Measurements from ENCODE around the gene SLC22A13.

Gene SLC22A13

DNA sequence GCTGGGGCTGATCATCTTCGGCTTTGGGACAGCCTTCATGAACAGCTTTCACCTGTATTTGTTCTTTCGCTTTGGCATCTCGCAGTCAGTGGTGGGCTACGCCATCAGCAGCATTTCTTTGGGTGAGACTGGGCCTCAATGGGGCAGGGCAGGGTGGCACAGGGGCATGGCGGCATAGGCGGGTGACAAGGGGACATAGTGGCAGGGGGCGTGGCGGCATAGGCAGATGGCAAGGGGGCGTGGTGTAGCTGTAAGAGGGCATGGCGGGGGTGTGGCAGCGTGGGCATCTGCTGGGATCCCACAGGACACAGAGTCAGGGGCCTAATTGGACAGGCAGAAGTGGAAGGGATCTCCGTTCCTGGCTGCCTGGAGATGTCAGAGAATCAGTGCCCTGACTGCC, 42.0 kb downstream of the SLC22A13 start:
- Mint-ChIP-seq H3K27ac (no peak overlapping the region), H3K36me3 (ENCODE audit: low read depth) (no peaks in the 10 kb centered on the region), H3K4me3 (no peak overlapping the region), H3K4me1 (no peaks in the 10 kb centered on the region), H3K27me3 (peaks cover 4% of the 10 kb centered on the region), H3K9me3 (no peaks in the 10 kb centered on the region)
- no peak for DNase-seq
- ATAC-seq: no peak

GRCh38 chr3:38308456-38308855, 42.8 kb downstream of the SLC22A13 start:
- H3K27ac Mint-ChIP-seq: no peak overlapping the region
- H3K9me3 Mint-ChIP-seq: no peaks in the 10 kb centered on the region
- H3K36me3 Mint-ChIP-seq (ENCODE audit: low read depth): no peaks in the 10 kb centered on the region
- H3K4me3 Mint-ChIP-seq: no peak overlapping the region
- no peak for DNase-seq
- H3K4me1 Mint-ChIP-seq: no peaks in the 10 kb centered on the region
- ATAC-seq: no peak
- peaks cover 4% of the 10 kb centered on the region for H3K27me3 Mint-ChIP-seq

DNA sequence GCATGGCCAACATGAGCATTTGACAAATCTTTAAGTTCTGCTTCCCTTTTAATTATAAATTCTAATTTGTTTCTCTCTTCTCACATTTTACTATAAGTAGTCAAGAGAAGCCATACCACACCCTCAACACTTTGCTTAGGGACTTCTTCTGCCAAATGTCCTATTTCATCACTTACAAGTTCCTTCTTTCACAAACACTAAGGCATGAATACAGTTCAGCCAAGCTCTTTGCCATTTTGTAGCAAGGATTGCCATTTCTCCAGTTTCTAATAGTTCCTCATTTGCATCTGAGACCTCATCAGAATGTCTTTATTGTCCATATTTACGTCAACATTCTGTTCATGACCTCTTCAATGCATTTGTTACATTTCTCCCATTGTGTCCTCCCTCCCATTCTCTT, 45.9 kb downstream of the SLC22A13 start:
- no peak for ATAC-seq

DNA sequence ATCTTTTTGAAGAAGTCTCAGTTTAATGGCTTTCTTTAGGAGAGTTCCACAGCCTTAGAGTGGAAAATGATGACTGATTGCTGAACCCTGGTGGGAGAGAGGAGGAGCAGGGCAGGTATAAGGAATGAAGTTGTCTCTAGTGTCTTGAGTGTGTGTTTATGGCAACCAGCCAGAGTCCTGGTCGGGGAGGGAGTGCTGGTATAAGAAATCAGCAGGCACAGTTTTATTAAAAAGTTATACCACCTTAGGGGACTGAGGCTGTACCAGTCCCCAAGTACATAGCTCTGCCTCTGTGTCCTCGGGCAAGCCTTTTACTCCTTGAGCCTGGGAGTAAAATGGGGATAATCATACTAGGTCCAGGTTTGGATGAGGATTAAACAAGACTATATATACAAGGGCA, 46.3 kb downstream of the SLC22A13 start:
- Mint-ChIP-seq H3K36me3 (ENCODE audit: low read depth) (no peaks in the 10 kb centered on the region), H3K4me1 (no peaks in the 10 kb centered on the region), H3K27me3 (peaks cover 2% of the 10 kb centered on the region), H3K4me3 (no peak overlapping the region), H3K27ac (no peak overlapping the region), H3K9me3 (no peaks in the 10 kb centered on the region)
- ATAC-seq: no peak
- DNase-seq: no peak

More for the DNA sequence above, 45.9 kb downstream of the SLC22A13 start:
- Mint-ChIP-seq H3K9me3 (no peaks in the 10 kb centered on the region), H3K4me1 (no peaks in the 10 kb centered on the region), H3K4me3 (no peak overlapping the region), H3K27me3 (peaks cover 2% of the 10 kb centered on the region), H3K27ac (no peak overlapping the region), H3K36me3 (ENCODE audit: low read depth) (no peaks in the 10 kb centered on the region)
- DNase-seq: no peak

DNA sequence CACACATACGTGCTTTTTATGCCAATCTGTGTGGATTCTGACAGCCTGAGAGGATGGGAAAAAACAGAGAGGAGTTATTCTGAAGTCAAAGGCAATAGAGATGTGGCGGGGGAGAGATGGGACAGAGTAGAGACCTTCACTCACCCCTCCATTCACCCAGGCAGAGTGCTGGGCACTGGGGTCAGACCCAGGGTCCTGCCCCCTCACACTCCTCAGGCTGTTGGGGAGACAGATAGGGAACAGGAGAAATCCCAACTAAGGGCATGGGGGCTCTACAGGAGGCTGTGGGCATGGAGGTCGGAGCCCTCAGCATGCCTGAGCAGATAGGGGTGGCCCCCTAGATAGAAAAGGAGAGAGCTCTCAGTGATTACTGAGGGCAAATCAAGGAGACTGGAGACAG, 46.7 kb downstream of the SLC22A13 start:
- no peak for DNase-seq
- no peak for ATAC-seq
- Mint-ChIP-seq H3K36me3 (ENCODE audit: low read depth) (no peaks in the 10 kb centered on the region), H3K27me3 (peaks cover 2% of the 10 kb centered on the region), H3K4me1 (no peaks in the 10 kb centered on the region), H3K9me3 (no peaks in the 10 kb centered on the region), H3K4me3 (no peak overlapping the region), H3K27ac (no peak overlapping the region)

DNA sequence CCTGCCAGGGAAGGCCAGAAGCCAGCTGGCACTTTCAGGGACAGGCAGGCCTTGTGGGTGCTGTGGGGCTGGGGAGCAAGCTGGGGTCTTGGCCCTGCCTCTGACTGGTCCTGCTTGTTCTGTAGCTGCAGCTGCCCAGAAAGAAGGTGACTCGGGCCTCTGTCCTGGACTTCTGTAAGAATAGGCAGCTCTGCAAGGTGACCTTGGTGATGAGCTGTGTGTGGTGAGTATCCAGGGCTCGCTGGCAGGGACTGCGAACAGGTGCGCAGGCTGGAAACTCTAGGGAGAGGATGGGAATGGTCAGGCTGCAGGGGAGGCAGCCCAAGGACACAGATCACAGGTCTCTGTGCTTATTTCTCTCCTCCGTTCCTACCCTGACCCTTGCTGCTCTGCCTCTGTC, 47.7 kb downstream of the SLC22A13 start:
- Mint-ChIP-seq H3K36me3 (ENCODE audit: low read depth) (no peaks in the 10 kb centered on the region), H3K4me3 (no peak overlapping the region), H3K27me3 (peaks cover 2% of the 10 kb centered on the region), H3K4me1 (no peaks in the 10 kb centered on the region), H3K27ac (no peak overlapping the region), H3K9me3 (no peaks in the 10 kb centered on the region)
- DNase-seq (no peak), ATAC-seq (no peak)

DNA sequence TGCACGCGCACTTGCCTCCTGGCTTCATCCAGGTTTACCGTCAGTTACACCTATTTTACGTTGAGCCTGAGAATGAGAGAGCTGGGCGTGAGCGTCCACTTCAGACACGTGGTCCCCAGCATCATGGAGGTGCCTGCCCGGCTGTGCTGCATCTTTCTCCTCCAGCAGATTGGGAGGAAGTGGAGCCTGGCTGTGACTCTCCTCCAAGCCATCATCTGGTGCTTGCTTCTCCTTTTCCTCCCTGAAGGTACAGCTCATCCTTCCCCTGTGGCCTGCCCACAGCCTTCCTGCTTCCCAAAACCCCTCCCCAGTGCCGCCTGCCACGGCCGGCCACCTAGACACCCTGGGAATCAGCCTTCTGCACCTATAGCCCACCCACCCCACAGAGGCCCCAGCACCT, 48.1 kb downstream of the SLC22A13 start:
- ATAC-seq (no peak), DNase-seq (no peak)
- no peaks in the 10 kb centered on the region for H3K4me1 Mint-ChIP-seq
- no peak overlapping the region for H3K4me3 Mint-ChIP-seq
- H3K9me3 Mint-ChIP-seq: no peaks in the 10 kb centered on the region
- H3K27me3 Mint-ChIP-seq: peaks cover 2% of the 10 kb centered on the region
- no peaks in the 10 kb centered on the region for H3K36me3 Mint-ChIP-seq (ENCODE audit: low read depth)
- no peak overlapping the region for H3K27ac Mint-ChIP-seq

- Mint-ChIP-seq H3K4me1 (no peaks in the 10 kb centered on the region), H3K9me3 (no peaks in the 10 kb centered on the region), H3K27me3 (no peaks in the 10 kb centered on the region), H3K27ac (no peak overlapping the region), H3K36me3 (ENCODE audit: low read depth) (no peaks in the 10 kb centered on the region), H3K4me3 (no peak overlapping the region)
- DNase-seq (no peak), ATAC-seq (no peak)
Observed at GRCh38 chr3:38314112-38314763, 48.6 kb downstream of the SLC22A13 start.

- no peak for DNase-seq
- H3K9me3 Mint-ChIP-seq: no peaks in the 10 kb centered on the region
- H3K4me3 Mint-ChIP-seq: no peak overlapping the region
- no peaks in the 10 kb centered on the region for H3K27me3 Mint-ChIP-seq
- no peaks in the 10 kb centered on the region for H3K4me1 Mint-ChIP-seq
- no peak overlapping the region for H3K27ac Mint-ChIP-seq
- ATAC-seq: no peak
- no peaks in the 10 kb centered on the region for H3K36me3 Mint-ChIP-seq (ENCODE audit: low read depth)
Observed at GRCh38 chr3:38314764-38315487, 49.3 kb downstream of the SLC22A13 start.

- no peak overlapping the region for H3K4me3 Mint-ChIP-seq
- H3K9me3 Mint-ChIP-seq: no peaks in the 10 kb centered on the region
- no peak overlapping the region for H3K27ac Mint-ChIP-seq
- H3K4me1 Mint-ChIP-seq: no peaks in the 10 kb centered on the region
- ATAC-seq: no peak
- DNase-seq: no peak
- H3K27me3 Mint-ChIP-seq: no peaks in the 10 kb centered on the region
- no peaks in the 10 kb centered on the region for H3K36me3 Mint-ChIP-seq (ENCODE audit: low read depth)
Observed at GRCh38 chr3:38315488-38316230, 50.0 kb downstream of the SLC22A13 start.

DNA sequence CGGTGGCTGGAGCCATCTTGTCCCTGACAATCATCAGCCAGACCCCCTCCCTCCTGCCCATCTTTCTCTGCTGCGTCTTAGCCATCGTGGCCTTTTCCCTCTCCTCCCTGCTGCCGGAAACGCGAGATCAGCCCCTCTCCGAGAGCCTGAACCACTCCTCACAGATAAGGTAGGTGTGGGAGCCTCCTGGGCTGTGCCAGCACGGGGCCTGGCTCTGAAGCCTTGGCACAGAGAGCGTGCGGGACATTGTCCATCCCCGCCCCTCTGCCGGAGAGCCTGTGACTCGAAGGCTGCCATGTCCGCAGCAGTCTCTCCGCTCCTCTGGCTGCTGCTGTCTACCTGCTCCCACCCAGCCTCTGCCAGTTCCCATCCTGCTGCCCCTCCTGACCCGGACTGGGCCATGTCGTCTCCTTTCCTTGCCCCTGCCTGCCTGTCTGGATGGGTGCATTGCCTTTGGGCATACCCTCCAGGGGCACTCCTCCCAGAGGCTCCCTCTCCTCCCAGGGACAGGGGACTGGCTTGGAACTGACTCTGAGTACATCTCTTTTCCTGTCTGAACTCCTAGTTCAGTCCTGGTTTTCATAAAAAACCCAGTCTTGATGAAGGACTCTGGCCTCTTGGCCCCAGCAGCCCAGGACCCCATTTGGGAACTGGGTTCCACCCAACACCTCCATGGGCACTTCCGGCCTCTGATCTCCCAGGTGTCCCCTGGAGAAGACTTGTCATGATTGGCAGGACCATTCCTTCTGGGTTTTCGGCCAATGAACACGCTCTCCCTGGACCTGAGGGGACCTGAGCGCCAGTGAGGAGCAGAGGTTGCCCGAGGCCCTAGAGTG, 51.0 kb downstream of the SLC22A13 start:
- H3K4me1 Mint-ChIP-seq: no peaks in the 10 kb centered on the region
- no peak overlapping the region for H3K4me3 Mint-ChIP-seq
- H3K36me3 Mint-ChIP-seq (ENCODE audit: low read depth): no peaks in the 10 kb centered on the region
- H3K27me3 Mint-ChIP-seq: no peaks in the 10 kb centered on the region
- no peak for ATAC-seq
- no peak overlapping the region for H3K27ac Mint-ChIP-seq
- no peak for DNase-seq
- H3K9me3 Mint-ChIP-seq: no peaks in the 10 kb centered on the region

- Mint-ChIP-seq H3K4me1 (no peaks in the 10 kb centered on the region), H3K27me3 (no peaks in the 10 kb centered on the region), H3K27ac (no peak overlapping the region), H3K4me3 (no peak overlapping the region), H3K9me3 (no peaks in the 10 kb centered on the region), H3K36me3 (ENCODE audit: low read depth) (no peaks in the 10 kb centered on the region)
- ATAC-seq (no peak), DNase-seq (no peak)
Observed at GRCh38 chr3:38317192-38317759, 51.7 kb downstream of the SLC22A13 start.

DNA sequence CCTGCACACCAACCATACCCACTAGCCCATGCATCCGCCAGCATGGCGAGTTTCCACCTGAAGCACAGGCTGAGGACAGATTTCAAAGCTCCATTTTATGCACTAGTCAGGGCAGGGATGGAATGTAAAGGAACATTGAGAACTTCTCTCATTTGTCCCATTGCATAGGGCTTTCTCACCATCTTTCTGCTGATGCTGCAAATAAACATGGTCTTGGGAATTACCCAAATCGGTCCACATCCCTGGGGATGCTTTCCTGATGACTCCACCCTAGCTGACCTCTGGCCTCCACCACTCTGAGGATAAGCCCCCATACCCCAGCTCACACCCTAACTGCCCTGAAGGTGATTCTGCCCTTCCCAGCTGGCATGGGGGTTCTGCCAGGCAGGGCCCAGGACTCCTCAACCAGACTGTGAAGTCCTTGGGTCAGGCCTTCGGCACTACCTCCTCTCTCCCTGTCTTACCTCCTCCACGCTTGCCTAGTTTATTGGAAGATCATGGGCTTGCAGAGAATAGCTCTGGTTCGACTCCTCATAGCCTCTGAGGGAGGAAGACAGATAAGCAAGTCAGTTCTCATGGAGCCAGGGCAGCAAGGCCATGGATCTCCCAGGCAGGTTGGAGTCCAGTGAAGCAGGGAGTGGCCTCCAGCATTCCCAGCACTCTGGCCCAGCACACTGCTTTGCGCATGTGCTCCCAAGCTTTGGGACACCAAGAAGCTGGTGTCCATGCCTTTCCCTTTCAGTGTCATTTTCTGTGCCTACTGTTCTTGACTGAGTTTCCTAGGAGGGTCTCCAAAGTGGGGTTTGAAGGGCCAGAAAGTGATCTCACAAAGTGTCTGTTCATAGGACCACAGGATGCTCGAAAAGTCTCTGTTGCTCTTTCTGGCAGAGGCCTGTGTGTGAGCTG, 53.4 kb downstream of the SLC22A13 start:
- H3K4me1 Mint-ChIP-seq: no peaks in the 10 kb centered on the region
- H3K27ac Mint-ChIP-seq: no peak overlapping the region
- no peak overlapping the region for H3K4me3 Mint-ChIP-seq
- no peaks in the 10 kb centered on the region for H3K27me3 Mint-ChIP-seq
- no peaks in the 10 kb centered on the region for H3K36me3 Mint-ChIP-seq (ENCODE audit: low read depth)
- DNase-seq: no peak
- no peak for ATAC-seq
- no peaks in the 10 kb centered on the region for H3K9me3 Mint-ChIP-seq
